Body of pancreas (tissue), 4 donors: ENCODE results near the gene TSC1.

Experiments
- POLR2A ChIP-seq, 3 donors: fragments of 450-650 bp; IDR thresholded peaks; one replicate each; pipeline ENCODE4 v1.6.1; 2016; ENCODE audit warnings: antibody characterized with exemption in 3 of 3, mild to moderate bottlenecking in 2 of 3
- TF ChIP-seq, protein P1 (sequence below), 7 experiments: fragments of 450-650 bp in 4 of 7; fragments of 200-600 bp in 3 of 7; sonication (generic) in 3 of 7; IDR thresholded peaks; one replicate each; pipeline ENCODE4 v1.5.1; 2016 to 2019; ENCODE audit warnings: antibody characterized with exemption in 7 of 7

DNA sequence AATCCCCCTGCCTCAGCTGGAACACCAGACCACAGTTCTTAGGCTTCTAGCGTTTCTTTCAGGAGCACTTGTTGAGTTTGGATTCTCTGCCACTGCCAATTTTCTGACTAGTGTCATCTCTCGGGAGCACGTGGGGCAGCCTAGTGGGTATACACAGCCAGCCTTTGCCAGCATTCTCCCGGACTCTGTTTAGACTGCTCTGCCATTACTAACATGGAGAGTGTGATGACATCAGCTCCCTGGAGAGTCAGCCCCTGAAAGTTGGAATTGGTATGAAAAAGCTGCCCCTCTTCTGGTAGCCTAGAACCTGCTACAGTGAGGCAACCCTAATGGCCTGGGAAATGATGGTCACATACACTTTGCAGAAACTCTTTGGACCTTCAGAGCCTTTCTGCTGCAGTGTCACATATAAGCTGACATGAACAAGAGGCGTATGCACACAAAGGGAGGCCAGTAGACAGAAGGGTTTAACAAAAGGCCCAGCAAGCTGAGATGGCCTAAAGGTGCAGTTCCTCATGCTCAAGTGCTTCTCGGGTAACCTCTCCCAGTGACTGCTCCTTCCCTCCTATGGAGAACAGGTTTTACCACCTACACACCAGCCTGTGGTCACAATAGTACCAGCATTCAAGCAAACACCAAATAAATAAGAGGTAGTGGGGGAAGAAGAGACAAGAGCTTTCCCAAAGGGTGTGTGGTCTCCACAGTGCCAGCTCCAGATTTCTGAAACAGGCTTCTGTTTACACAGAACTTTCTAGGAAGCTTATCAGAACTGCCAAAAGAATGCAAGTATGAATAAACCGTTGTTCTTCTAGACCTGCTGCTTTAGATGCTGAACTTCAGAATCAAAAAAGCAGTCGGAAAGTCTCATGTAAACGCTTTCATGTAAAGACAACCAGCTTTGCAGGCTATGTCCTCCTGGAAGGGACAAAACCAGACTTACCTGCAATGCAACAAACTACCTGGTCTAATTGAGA lies 49.3 kb downstream of the TSC1 start:
- TF ChIP-seq, protein P1, sequence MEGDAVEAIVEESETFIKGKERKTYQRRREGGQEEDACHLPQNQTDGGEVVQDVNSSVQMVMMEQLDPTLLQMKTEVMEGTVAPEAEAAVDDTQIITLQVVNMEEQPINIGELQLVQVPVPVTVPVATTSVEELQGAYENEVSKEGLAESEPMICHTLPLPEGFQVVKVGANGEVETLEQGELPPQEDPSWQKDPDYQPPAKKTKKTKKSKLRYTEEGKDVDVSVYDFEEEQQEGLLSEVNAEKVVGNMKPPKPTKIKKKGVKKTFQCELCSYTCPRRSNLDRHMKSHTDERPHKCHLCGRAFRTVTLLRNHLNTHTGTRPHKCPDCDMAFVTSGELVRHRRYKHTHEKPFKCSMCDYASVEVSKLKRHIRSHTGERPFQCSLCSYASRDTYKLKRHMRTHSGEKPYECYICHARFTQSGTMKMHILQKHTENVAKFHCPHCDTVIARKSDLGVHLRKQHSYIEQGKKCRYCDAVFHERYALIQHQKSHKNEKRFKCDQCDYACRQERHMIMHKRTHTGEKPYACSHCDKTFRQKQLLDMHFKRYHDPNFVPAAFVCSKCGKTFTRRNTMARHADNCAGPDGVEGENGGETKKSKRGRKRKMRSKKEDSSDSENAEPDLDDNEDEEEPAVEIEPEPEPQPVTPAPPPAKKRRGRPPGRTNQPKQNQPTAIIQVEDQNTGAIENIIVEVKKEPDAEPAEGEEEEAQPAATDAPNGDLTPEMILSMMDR (IDR thresholded peaks at IDR 0.05): no peak
- no peak for TF ChIP-seq POLR2A (IDR thresholded peaks at IDR 0.05)
